Fibroblast of lung (primary cell): ENCODE data around the gene ZNF699. TPM values are rescaled to one million over a fixed set of nuclear protein-coding genes. Genes with fewer than 3 reads are reported as not detected.
A peak's percentile ranks its signal among the peaks of the same experiment; 100 is the strongest.

Experiments used
- DNase-seq, 2 donors: peaks; one replicate each; pipeline versions ENCODE4 v3.0.0 to v3.0.0-alpha.2; 2010; ENCODE audit warnings: low read depth in 2 of 2
- H2AFZ ChIP-seq: 2 replicates; pipeline ENCODE4 v1.5.1; 2012; ENCODE audit warnings: low read length, control low read depth, inconsistent platforms
- H3K27ac ChIP-seq: 2 replicates; pipeline ENCODE4 v1.5.1; 2011; ENCODE audit warnings: low read length, control low read depth; ENCODE audit not compliant: insufficient read depth
- H3K27me3 ChIP-seq: 2 replicates; pipeline ENCODE4 v1.5.1; 2011; ENCODE audit warnings: mild to moderate bottlenecking, low read length; ENCODE audit not compliant: control insufficient read depth, insufficient read depth
- H3K36me3 ChIP-seq: 2 replicates; pipeline ENCODE4 v1.5.1; 2011; ENCODE audit warnings: low read length; ENCODE audit not compliant: control insufficient read depth, insufficient read depth
- H3K4me1 ChIP-seq: 2 replicates; pipeline ENCODE4 v1.5.1; 2011; ENCODE audit warnings: low read length; ENCODE audit not compliant: control insufficient read depth, insufficient read depth; ENCODE audit errors: extremely low read depth
- H3K4me2 ChIP-seq: 2 replicates; pipeline ENCODE4 v1.5.1; 2011; ENCODE audit warnings: low read length, control low read depth; ENCODE audit not compliant: insufficient read depth; ENCODE audit errors: extremely low read depth
- H3K4me3 ChIP-seq, 4 experiments: fragments of 200-600 bp in 1 of 4; sonication (generic) in 1 of 4; replicated peaks in 1 of 4; 2 replicates each; pipeline ENCODE4 v1.5.1; 2011 to 2016; ENCODE audit warnings: low read length in 4 of 4, low read depth in 3 of 4, mild to moderate bottlenecking in 3 of 4, control low read depth in 2 of 4, inconsistent platforms in 1 of 4, mixed read lengths in 1 of 4; ENCODE audit not compliant: insufficient read depth in 1 of 4; ENCODE audit errors: control extremely low read depth in 1 of 4
- H3K79me2 ChIP-seq: 2 replicates; pipeline ENCODE4 v1.5.1; 2012; ENCODE audit warnings: mild to moderate bottlenecking, low read length, inconsistent platforms; ENCODE audit not compliant: control insufficient read depth, insufficient read depth
- H3K9ac ChIP-seq: 2 replicates; pipeline ENCODE4 v1.5.1; 2011; ENCODE audit warnings: mild to moderate bottlenecking, low read length, control low read depth; ENCODE audit not compliant: insufficient read depth
- H3K9me3 ChIP-seq: 2 replicates; pipeline ENCODE4 v1.5.1; 2012; ENCODE audit warnings: low read depth, low read length; ENCODE audit not compliant: control insufficient read depth, insufficient read depth
- H4K20me1 ChIP-seq: 2 replicates; pipeline ENCODE4 v1.5.1; 2011; ENCODE audit warnings: low read length; ENCODE audit not compliant: control insufficient read depth, insufficient read depth; ENCODE audit errors: extremely low read depth
- CTCF ChIP-seq, 2 donors: IDR thresholded peaks in 1 of 2; conservative IDR thresholded peaks in 1 of 2; 1 replicate in 1 of 2; 2 replicates in 1 of 2; pipeline ENCODE4 v1.5.1; 2011 to 2012; ENCODE audit warnings: low read length in 2 of 2, control low read depth in 1 of 2, inconsistent platforms in 1 of 2, low read depth in 1 of 2, mild to moderate bottlenecking in 1 of 2
- EZH2 ChIP-seq: IDR thresholded peaks from 2 replicates; pipeline ENCODE4 v1.5.1; 2012; ENCODE audit warnings: low read length, control low read depth, mild to moderate bottlenecking; ENCODE audit errors: missing control alignments
- polyA plus RNA-seq, 2 donors: library from polyadenylated mRNA; depleted of rRNA in 1 of 2; stranded (reverse) in 1 of 2; unstranded in 1 of 2; fragments of >200 nt; gene quantifications; 2 replicates each; pipeline ENCODE4 v1.2.1, GENCODE V29; 2011 to 2012; ENCODE audit warnings: missing spikeins in 1 of 2
- total RNA-seq: library from RNA; depleted of rRNA; stranded (reverse); fragments of >200 nt; gene quantifications from 2 replicates; pipeline ENCODE4 v1.2.1, GENCODE V29; 2014

The ZNF699 gene
- total and polyA plus RNA-seq, 2 donors (not counting 1 experiment from before 2014, with no cell fraction given) = 4.0 to 20.5 TPM

DNA sequence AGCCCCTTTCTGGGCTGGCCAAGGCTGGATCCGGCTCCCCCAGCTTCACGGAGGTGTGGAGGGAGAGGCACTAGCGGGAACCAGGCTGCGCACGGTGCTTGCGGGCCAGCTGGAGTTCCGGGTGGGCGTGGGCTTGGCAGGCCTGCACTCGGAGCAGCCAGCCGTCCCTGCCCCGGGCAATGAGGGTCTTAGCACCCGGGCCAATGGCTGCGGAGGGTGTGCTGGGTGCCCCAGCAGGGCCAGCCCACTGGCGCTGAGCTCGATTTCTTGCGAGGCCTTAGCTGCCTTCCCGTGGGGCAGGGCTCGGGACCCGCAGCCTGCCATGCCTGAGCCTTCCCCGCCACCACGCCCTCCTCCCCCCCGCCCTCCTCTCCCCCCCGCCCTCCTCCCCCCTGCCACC lies 11.7 kb upstream of the ZNF699 start:
- no peaks in the 10 kb centered on the region for H4K20me1 ChIP-seq
- TF ChIP-seq EZH2 = no peak
- TF ChIP-seq CTCF (conservative IDR thresholded peaks at IDR 0.05 in 1 of 2, IDR thresholded peaks at IDR 0.05 in 1 of 2; ENCODE audit: low read depth in 1 of 2, low read length in 2 of 2) = no peak
- H3K79me2 ChIP-seq = no peaks in the 10 kb centered on the region
- H3K9me3 ChIP-seq = no peaks in the 10 kb centered on the region
- H3K9ac ChIP-seq = no peak overlapping the region
- no peaks in the 10 kb centered on the region for H3K27me3 ChIP-seq
- no peaks in the 10 kb centered on the region for H3K4me1 ChIP-seq
- H3K27ac ChIP-seq = no peak overlapping the region
- H3K4me3 ChIP-seq = no peak overlapping the region
- no peak for DNase-seq
- no peak overlapping the region for H3K4me2 ChIP-seq
- H2AFZ ChIP-seq = no peak overlapping the region
- no peaks in the 10 kb centered on the region for H3K36me3 ChIP-seq

DNA sequence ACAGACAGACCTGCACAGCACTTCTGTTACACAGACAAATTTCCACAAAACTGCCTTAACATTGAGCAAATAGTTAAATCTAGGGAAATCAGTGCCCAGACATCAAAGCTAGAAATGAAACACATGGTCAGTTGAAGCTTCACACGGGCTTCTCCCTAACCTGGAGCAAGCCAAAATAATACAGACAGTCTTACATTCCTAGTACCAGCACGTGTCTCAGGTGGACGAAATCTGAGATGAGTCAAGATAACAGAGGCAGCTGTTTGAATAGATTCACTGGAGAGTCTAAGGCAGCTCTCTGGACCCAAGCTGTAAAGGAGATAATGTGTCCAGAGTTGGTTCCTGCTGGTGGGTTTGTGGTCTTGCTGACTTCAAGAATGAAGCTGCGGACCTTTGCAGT lies 4.1 kb upstream of the ZNF699 start:
- Histone ChIP-seq H3K4me2 (no peak overlapping the region), H4K20me1 (no peaks in the 10 kb centered on the region), H3K36me3 (no peaks in the 10 kb centered on the region), H3K4me1 (no peaks in the 10 kb centered on the region), H2AFZ (no peak overlapping the region), H3K79me2 (peaks cover under 1% of the 10 kb centered on the region), H3K9me3 (no peaks in the 10 kb centered on the region), H3K27me3 (no peaks in the 10 kb centered on the region), H3K27ac (no peak overlapping the region), H3K4me3 (no peak overlapping the region), H3K9ac (no peak overlapping the region)
- no peak for DNase-seq
- TF ChIP-seq EZH2 (no peak), CTCF (conservative IDR thresholded peaks at IDR 0.05 in 1 of 2, IDR thresholded peaks at IDR 0.05 in 1 of 2; ENCODE audit: low read depth in 1 of 2, low read length in 2 of 2) (no peak)

- Histone ChIP-seq H4K20me1 (no peaks in the 10 kb centered on the region), H3K27ac (peak overlapping the region; percentile 96), H3K27me3 (no peaks in the 10 kb centered on the region), H3K79me2 (peaks cover 4% of the 10 kb centered on the region), H3K9me3 (no peaks in the 10 kb centered on the region), H3K4me2 (peak overlapping the region; percentile 26), H3K4me3 (peak overlapping the region; percentile 80 to 99 (median 94)), H3K9ac (no peak overlapping the region), H2AFZ (peak overlapping the region; percentile 87), H3K36me3 (no peaks in the 10 kb centered on the region), H3K4me1 (no peaks in the 10 kb centered on the region)
- DNase-seq = peak in 1 of 2 donors; percentile 92
- TF ChIP-seq EZH2 (no peak), CTCF (conservative IDR thresholded peaks at IDR 0.05 in 1 of 2, IDR thresholded peaks at IDR 0.05 in 1 of 2; ENCODE audit: low read depth in 1 of 2, low read length in 2 of 2) (no peak)
Measured at GRCh38 chr19:9309974-9310446, 372 bp upstream of the ZNF699 start.
